ENCODE measurements around the gene MMP14. TPM values are rescaled to one million over a fixed set of nuclear protein-coding genes. Genes with fewer than 3 reads are reported as not detected.

MMP14 gene
- total and polyA plus RNA-seq, 2 of the 13 experiments (the other 11 are each of a cell fraction or from before 2014, with no cell fraction given): 5.2 to 9.8 TPM

- TF ChIP-seq, protein P1, sequence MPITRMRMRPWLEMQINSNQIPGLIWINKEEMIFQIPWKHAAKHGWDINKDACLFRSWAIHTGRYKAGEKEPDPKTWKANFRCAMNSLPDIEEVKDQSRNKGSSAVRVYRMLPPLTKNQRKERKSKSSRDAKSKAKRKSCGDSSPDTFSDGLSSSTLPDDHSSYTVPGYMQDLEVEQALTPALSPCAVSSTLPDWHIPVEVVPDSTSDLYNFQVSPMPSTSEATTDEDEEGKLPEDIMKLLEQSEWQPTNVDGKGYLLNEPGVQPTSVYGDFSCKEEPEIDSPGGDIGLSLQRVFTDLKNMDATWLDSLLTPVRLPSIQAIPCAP (CRISPR knock-in tag; IDR thresholded peaks at IDR 0.05; ENCODE audit: low read depth): no peak
- no peak for TF ChIP-seq ZNF570 (CRISPR knock-in tag; IDR thresholded peaks at IDR 0.05; ENCODE audit: borderline replicate concordance)
- TF ChIP-seq, protein P2, sequence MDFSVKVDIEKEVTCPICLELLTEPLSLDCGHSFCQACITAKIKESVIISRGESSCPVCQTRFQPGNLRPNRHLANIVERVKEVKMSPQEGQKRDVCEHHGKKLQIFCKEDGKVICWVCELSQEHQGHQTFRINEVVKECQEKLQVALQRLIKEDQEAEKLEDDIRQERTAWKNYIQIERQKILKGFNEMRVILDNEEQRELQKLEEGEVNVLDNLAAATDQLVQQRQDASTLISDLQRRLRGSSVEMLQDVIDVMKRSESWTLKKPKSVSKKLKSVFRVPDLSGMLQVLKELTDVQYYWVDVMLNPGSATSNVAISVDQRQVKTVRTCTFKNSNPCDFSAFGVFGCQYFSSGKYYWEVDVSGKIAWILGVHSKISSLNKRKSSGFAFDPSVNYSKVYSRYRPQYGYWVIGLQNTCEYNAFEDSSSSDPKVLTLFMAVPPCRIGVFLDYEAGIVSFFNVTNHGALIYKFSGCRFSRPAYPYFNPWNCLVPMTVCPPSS (IDR thresholded peaks at IDR 0.05): no peak
- no peak for TF ChIP-seq SMARCC2 (IDR thresholded peaks at IDR 0.05)
- no peak for TF ChIP-seq YEATS2 (CRISPR knock-in tag; IDR thresholded peaks at IDR 0.05; ENCODE audit: borderline replicate concordance)
- peak; percentile 52; the same call in 1 of the 2 replicates for TF ChIP-seq ZNF746 (CRISPR knock-in tag; IDR thresholded peaks at IDR 0.05)
- TF ChIP-seq, protein P3, sequence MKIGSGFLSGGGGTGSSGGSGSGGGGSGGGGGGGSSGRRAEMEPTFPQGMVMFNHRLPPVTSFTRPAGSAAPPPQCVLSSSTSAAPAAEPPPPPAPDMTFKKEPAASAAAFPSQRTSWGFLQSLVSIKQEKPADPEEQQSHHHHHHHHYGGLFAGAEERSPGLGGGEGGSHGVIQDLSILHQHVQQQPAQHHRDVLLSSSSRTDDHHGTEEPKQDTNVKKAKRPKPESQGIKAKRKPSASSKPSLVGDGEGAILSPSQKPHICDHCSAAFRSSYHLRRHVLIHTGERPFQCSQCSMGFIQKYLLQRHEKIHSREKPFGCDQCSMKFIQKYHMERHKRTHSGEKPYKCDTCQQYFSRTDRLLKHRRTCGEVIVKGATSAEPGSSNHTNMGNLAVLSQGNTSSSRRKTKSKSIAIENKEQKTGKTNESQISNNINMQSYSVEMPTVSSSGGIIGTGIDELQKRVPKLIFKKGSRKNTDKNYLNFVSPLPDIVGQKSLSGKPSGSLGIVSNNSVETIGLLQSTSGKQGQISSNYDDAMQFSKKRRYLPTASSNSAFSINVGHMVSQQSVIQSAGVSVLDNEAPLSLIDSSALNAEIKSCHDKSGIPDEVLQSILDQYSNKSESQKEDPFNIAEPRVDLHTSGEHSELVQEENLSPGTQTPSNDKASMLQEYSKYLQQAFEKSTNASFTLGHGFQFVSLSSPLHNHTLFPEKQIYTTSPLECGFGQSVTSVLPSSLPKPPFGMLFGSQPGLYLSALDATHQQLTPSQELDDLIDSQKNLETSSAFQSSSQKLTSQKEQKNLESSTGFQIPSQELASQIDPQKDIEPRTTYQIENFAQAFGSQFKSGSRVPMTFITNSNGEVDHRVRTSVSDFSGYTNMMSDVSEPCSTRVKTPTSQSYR (CRISPR knock-in tag; IDR thresholded peaks at IDR 0.05; ENCODE audit: borderline replicate concordance): no peak; the same call in 1 of the 2 replicates
- TF ChIP-seq IKZF4 (CRISPR knock-in tag; IDR thresholded peaks at IDR 0.05; ENCODE audit: borderline replicate concordance, low read depth, not compliant biosample characterization): no peak
- TF ChIP-seq FOXA3 (CRISPR knock-in tag; IDR thresholded peaks at IDR 0.05): peak; percentile 38; the same call in 1 of the 2 replicates
- TF ChIP-seq DMAP1 (CRISPR knock-in tag; IDR thresholded peaks at IDR 0.05): 0 out of 2 replicates have a peak, but pooled peaks have one; percentile 62
- TF ChIP-seq, protein P4, sequence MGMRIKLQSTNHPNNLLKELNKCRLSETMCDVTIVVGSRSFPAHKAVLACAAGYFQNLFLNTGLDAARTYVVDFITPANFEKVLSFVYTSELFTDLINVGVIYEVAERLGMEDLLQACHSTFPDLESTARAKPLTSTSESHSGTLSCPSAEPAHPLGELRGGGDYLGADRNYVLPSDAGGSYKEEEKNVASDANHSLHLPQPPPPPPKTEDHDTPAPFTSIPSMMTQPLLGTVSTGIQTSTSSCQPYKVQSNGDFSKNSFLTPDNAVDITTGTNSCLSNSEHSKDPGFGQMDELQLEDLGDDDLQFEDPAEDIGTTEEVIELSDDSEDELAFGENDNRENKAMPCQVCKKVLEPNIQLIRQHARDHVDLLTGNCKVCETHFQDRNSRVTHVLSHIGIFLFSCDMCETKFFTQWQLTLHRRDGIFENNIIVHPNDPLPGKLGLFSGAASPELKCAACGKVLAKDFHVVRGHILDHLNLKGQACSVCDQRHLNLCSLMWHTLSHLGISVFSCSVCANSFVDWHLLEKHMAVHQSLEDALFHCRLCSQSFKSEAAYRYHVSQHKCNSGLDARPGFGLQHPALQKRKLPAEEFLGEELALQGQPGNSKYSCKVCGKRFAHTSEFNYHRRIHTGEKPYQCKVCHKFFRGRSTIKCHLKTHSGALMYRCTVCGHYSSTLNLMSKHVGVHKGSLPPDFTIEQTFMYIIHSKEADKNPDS (CRISPR knock-in tag; IDR thresholded peaks at IDR 0.05): no peak
- TF ChIP-seq FOSL2 (CRISPR knock-in tag; IDR thresholded peaks at IDR 0.05): peak; percentile 18; the same call in 1 of the 2 replicates
- TF ChIP-seq ZC3H13 (CRISPR knock-in tag; IDR thresholded peaks at IDR 0.05): no peak
- no peak for TF ChIP-seq SKI (IDR thresholded peaks at IDR 0.05; ENCODE audit: partially characterized antibody)
- no peak for TF ChIP-seq RARG (CRISPR knock-in tag; IDR thresholded peaks at IDR 0.05; ENCODE audit: low read depth)
- TF ChIP-seq RBFOX2 (IDR thresholded peaks at IDR 0.05; ENCODE audit: low read depth, low read length): no peak
- peak; percentile 69; the same call in 1 of the 2 replicates for TF ChIP-seq TRIM24 (CRISPR knock-in tag; IDR thresholded peaks at IDR 0.05)
- 0 out of 2 replicates have a peak, but pooled peaks have one; percentile 61 for TF ChIP-seq LCORL (IDR thresholded peaks at IDR 0.05)
- TF ChIP-seq LCORL (CRISPR knock-in tag; IDR thresholded peaks at IDR 0.05): peak; percentile 47; the same call in 1 of the 2 replicates
- no peak for TF ChIP-seq NFRKB (IDR thresholded peaks at IDR 0.05)
- TF ChIP-seq SMAD9 (CRISPR knock-in tag; IDR thresholded peaks at IDR 0.05): no peak
- no peak for TF ChIP-seq PCBP1 (IDR thresholded peaks at IDR 0.05; ENCODE audit: borderline replicate concordance, low read depth, low read length)
- TF ChIP-seq, protein P5, sequence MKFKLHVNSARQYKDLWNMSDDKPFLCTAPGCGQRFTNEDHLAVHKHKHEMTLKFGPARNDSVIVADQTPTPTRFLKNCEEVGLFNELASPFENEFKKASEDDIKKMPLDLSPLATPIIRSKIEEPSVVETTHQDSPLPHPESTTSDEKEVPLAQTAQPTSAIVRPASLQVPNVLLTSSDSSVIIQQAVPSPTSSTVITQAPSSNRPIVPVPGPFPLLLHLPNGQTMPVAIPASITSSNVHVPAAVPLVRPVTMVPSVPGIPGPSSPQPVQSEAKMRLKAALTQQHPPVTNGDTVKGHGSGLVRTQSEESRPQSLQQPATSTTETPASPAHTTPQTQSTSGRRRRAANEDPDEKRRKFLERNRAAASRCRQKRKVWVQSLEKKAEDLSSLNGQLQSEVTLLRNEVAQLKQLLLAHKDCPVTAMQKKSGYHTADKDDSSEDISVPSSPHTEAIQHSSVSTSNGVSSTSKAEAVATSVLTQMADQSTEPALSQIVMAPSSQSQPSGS (CRISPR knock-in tag; IDR thresholded peaks at IDR 0.05): 0 out of 2 replicates have a peak, but pooled peaks have one; percentile 53
These were observed 28.8 kb upstream of the MMP14 start (continued) for GRCh38 chr14:22807432-22808087.
